ENCODE results near the gene GPC5. TPM values are rescaled to one million over a fixed set of nuclear protein-coding genes. Genes with fewer than 3 reads are reported as not detected.

Gene GPC5
- total RNA-seq, 4 donors from 2014 or later: not detected

DNA sequence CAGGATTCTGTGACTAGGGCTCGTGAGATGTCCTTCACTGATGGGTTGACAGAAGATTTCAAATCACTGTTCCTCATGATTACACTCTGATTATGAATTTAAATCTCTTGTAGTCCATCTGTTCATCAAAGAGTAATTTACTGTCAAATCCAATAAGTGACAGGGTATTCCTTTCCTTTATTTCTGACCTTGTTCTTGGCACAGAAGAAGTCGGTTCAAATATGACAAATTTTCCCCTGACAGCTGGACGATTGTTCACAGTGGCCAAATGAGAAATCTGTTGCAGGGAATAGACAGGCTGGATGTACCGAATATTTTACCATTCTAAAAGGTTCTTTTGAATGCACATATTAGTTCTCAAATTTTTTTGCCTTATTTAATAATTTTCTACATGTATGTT is 1060.9 kb downstream of the GPC5 start:
- no peak overlapping the region for H3K27ac ChIP-seq

GRCh38 chr13:92460479-92460878 is 1062.1 kb downstream of the GPC5 start:
- H3K4me1 ChIP-seq: no peaks in the 10 kb centered on the region
- no peaks in the 10 kb centered on the region for H3K9me3 ChIP-seq
- H3K4me3 ChIP-seq: no peak overlapping the region
- no peak for ATAC-seq
- intact Hi-C loops (cut with DNase I; ENCODE audit: low total_unique reads): no loop called here
- H3K36me3 ChIP-seq: no peaks in the 10 kb centered on the region
- in situ Hi-C loops (cut with MboI; ENCODE audit: low sequenced_read_pairs in 4 of 4): no loop called here
- no peak overlapping the region for H3K27ac ChIP-seq
- H3K27me3 ChIP-seq: no peaks in the 10 kb centered on the region
- no peak for TF ChIP-seq POLR2A (IDR thresholded peaks at IDR 0.05)
- TF ChIP-seq, protein P1, sequence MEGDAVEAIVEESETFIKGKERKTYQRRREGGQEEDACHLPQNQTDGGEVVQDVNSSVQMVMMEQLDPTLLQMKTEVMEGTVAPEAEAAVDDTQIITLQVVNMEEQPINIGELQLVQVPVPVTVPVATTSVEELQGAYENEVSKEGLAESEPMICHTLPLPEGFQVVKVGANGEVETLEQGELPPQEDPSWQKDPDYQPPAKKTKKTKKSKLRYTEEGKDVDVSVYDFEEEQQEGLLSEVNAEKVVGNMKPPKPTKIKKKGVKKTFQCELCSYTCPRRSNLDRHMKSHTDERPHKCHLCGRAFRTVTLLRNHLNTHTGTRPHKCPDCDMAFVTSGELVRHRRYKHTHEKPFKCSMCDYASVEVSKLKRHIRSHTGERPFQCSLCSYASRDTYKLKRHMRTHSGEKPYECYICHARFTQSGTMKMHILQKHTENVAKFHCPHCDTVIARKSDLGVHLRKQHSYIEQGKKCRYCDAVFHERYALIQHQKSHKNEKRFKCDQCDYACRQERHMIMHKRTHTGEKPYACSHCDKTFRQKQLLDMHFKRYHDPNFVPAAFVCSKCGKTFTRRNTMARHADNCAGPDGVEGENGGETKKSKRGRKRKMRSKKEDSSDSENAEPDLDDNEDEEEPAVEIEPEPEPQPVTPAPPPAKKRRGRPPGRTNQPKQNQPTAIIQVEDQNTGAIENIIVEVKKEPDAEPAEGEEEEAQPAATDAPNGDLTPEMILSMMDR (IDR thresholded peaks at IDR 0.05 in 4 of 5, conservative IDR thresholded peaks at IDR 0.05 in 1 of 5): no peak
- DNase-seq: no peak

More for the DNA sequence above, 1060.9 kb downstream of the GPC5 start:
- no peaks in the 10 kb centered on the region for H3K27me3 ChIP-seq
- TF ChIP-seq, protein P1 (IDR thresholded peaks at IDR 0.05 in 4 of 5, conservative IDR thresholded peaks at IDR 0.05 in 1 of 5): no peak
- TF ChIP-seq POLR2A (IDR thresholded peaks at IDR 0.05): no peak
- no peaks in the 10 kb centered on the region for H3K36me3 ChIP-seq
- no peaks in the 10 kb centered on the region for H3K9me3 ChIP-seq
- H3K4me3 ChIP-seq: no peak overlapping the region
- no peak for ATAC-seq
- in situ Hi-C loops (cut with MboI; ENCODE audit: low sequenced_read_pairs in 4 of 4): no loop called here
- H3K4me1 ChIP-seq: no peaks in the 10 kb centered on the region
- no peak for DNase-seq
- intact Hi-C loops (cut with DNase I; ENCODE audit: low total_unique reads): no loop called here

- no peaks in the 10 kb centered on the region for H3K36me3 ChIP-seq
- H3K4me1 ChIP-seq: no peaks in the 10 kb centered on the region
- DNase-seq (no peak), ATAC-seq (no peak)
- intact Hi-C loops (cut with DNase I; ENCODE audit: low total_unique reads): no loop called here
- no peaks in the 10 kb centered on the region for H3K27me3 ChIP-seq
- H3K9me3 ChIP-seq: no peaks in the 10 kb centered on the region
- TF ChIP-seq, protein P1 (IDR thresholded peaks at IDR 0.05 in 4 of 5, conservative IDR thresholded peaks at IDR 0.05 in 1 of 5): no peak
- TF ChIP-seq POLR2A (IDR thresholded peaks at IDR 0.05): no peak
- no peak overlapping the region for H3K27ac ChIP-seq
- in situ Hi-C loops (cut with MboI; ENCODE audit: low sequenced_read_pairs in 4 of 4): no loop called here
- no peak overlapping the region for H3K4me3 ChIP-seq
These were observed 1063.0 kb downstream of the GPC5 start for GRCh38 chr13:92461402-92461801.

- in situ Hi-C loops (cut with MboI; ENCODE audit: low sequenced_read_pairs in 4 of 4) (no loop called here), intact Hi-C loops (cut with DNase I; ENCODE audit: low total_unique reads) (no loop called here)
- DNase-seq: no peak
- Histone ChIP-seq H3K9me3 (no peaks in the 10 kb centered on the region), H3K27ac (no peak overlapping the region), H3K27me3 (no peaks in the 10 kb centered on the region), H3K4me3 (no peak overlapping the region), H3K4me1 (no peaks in the 10 kb centered on the region), H3K36me3 (no peaks in the 10 kb centered on the region)
- TF ChIP-seq POLR2A (IDR thresholded peaks at IDR 0.05): no peak
- TF ChIP-seq, protein P1 (IDR thresholded peaks at IDR 0.05 in 4 of 5, conservative IDR thresholded peaks at IDR 0.05 in 1 of 5): no peak
- no peak for ATAC-seq
These were observed 1063.4 kb downstream of the GPC5 start for GRCh38 chr13:92461831-92462230.

GRCh38 chr13:92463134-92463533 is 1064.7 kb downstream of the GPC5 start:
- H3K27ac ChIP-seq: no peak overlapping the region
- no peaks in the 10 kb centered on the region for H3K36me3 ChIP-seq
- H3K27me3 ChIP-seq: no peaks in the 10 kb centered on the region
- H3K9me3 ChIP-seq: no peaks in the 10 kb centered on the region
- TF ChIP-seq, protein P1 (IDR thresholded peaks at IDR 0.05 in 4 of 5, conservative IDR thresholded peaks at IDR 0.05 in 1 of 5): no peak
- no peak for TF ChIP-seq POLR2A (IDR thresholded peaks at IDR 0.05)
- intact Hi-C loops (cut with DNase I; ENCODE audit: low total_unique reads): no loop called here
- ATAC-seq: no peak
- H3K4me3 ChIP-seq: no peak overlapping the region
- no peak for DNase-seq
- in situ Hi-C loops (cut with MboI; ENCODE audit: low sequenced_read_pairs in 4 of 4): no loop called here
- no peaks in the 10 kb centered on the region for H3K4me1 ChIP-seq

Measured in gastrocnemius medialis (tissue), 4 donors.